Hepatocyte (in vitro differentiated cells): ENCODE data around the gene CNTNAP2. TPM values are rescaled to one million over a fixed set of nuclear protein-coding genes. Genes with fewer than 3 reads are reported as not detected.
A peak's percentile ranks its signal among the peaks of the same experiment; 100 is the strongest.
"Not testable (repeated sequence)": the region's sequence is repeated elsewhere in the genome, so short reads cannot be mapped to it uniquely, and the experiment has no call there.

Experiments
- DNase-seq: peaks from one replicate; pipeline ENCODE4 v3.0.0-alpha.2; 2016; ENCODE audit warnings: low spot score
- H2AFZ ChIP-seq: fragments of 200-600 bp; sonication (generic); 2 replicates; pipeline ENCODE4 v1.6.0; 2016; ENCODE audit warnings: antibody characterized with exemption, mild to moderate bottlenecking
- H3K27ac ChIP-seq: fragments of 200-600 bp; sonication (generic); 2 replicates; pipeline ENCODE4 v1.5.1; 2016; ENCODE audit warnings: mild to moderate bottlenecking
- H3K27me3 ChIP-seq: fragments of 200-600 bp; sonication (generic); 2 replicates; pipeline ENCODE4 v1.6.1; 2016
- H3K36me3 ChIP-seq: fragments of 200-600 bp; sonication (generic); replicated peaks from 2 replicates; pipeline ENCODE4 v1.5.1; 2016; ENCODE audit warnings: low read depth; ENCODE audit not compliant: insufficient read depth
- H3K4me1 ChIP-seq: fragments of 200-600 bp; sonication (generic); 2 replicates; pipeline ENCODE4 v1.5.1; 2016; ENCODE audit warnings: mild to moderate bottlenecking, moderate library complexity; ENCODE audit not compliant: insufficient read depth
- H3K4me2 ChIP-seq: fragments of 200-600 bp; sonication (generic); 2 replicates; pipeline ENCODE4 v1.6.0; 2016
- H3K4me3 ChIP-seq: fragments of 200-600 bp; sonication (generic); 2 replicates; pipeline ENCODE4 v1.5.1; 2016; ENCODE audit warnings: mild to moderate bottlenecking
- H3K79me2 ChIP-seq: fragments of 200-600 bp; sonication (generic); 2 replicates; pipeline ENCODE4 v1.6.0; 2017; ENCODE audit warnings: mild to moderate bottlenecking
- H3K9me2 ChIP-seq: fragments of 200-600 bp; sonication (generic); replicated peaks from 2 replicates; pipeline ENCODE4 v1.6.0; 2017; ENCODE audit warnings: mild to moderate bottlenecking; ENCODE audit not compliant: insufficient read depth
- H3K9me3 ChIP-seq: fragments of 200-600 bp; sonication (generic); 2 replicates; pipeline ENCODE4 v1.5.1; 2016; ENCODE audit warnings: low read depth, mild to moderate bottlenecking
- H4K20me1 ChIP-seq: fragments of 200-600 bp; sonication (generic); 2 replicates; pipeline ENCODE4 v1.6.0; 2016; ENCODE audit warnings: mild to moderate bottlenecking; ENCODE audit not compliant: insufficient read depth, poor library complexity, severe bottlenecking
- EZH2 ChIP-seq: fragments of 200-600 bp; sonication (generic); IDR thresholded peaks from 2 replicates; pipeline ENCODE4 v1.6.1; 2016; ENCODE audit warnings: antibody characterized with exemption, mild to moderate bottlenecking, borderline replicate concordance
- EZH2phosphoT487 ChIP-seq: fragments of 200-600 bp; sonication (generic); IDR thresholded peaks from one replicate; pipeline ENCODE4 v1.6.1; 2018; ENCODE audit warnings: antibody characterized with exemption, mild to moderate bottlenecking, low read depth, moderate library complexity; ENCODE audit not compliant: unreplicated experiment, severe bottlenecking
- WGBS: methylation state at CpG from one replicate; pipeline ENCODE4 v1.1.6; 2016; ENCODE audit warnings: low lambda C conversion rate; ENCODE audit errors: missing lambda C conversion rate; 5-methylcytosine and 5-hydroxymethylcytosine counted together
- polyA plus RNA-seq: library from polyadenylated mRNA; unstranded; fragments of >200 nt; fragmentation: Nextera tagmentation; extraction: Ambion mirVana; gene quantifications from 2 replicates; pipeline ENCODE4 v1.2.1, GENCODE V29; 2016
- total RNA-seq: library from RNA; depleted of rRNA; stranded (reverse); fragments of >200 nt; gene quantifications from 2 replicates; pipeline ENCODE4 v1.2.3, GENCODE V29; 2014
- TF ChIP-seq, protein P1 (sequence below): fragments of 200-600 bp; sonication (generic); IDR thresholded peaks from 2 replicates; pipeline ENCODE4 v1.5.1; 2016; ENCODE audit warnings: antibody characterized with exemption, mild to moderate bottlenecking; ENCODE audit not compliant: poor library complexity

Gene CNTNAP2
- total and polyA plus RNA-seq, 2 experiments from 2014 or later = 7.5 to 14.7 TPM

GRCh38 chr7:148458263-148458662 lies 2341.7 kb downstream of the CNTNAP2 start:
- H4K20me1 ChIP-seq = no peaks in the 10 kb centered on the region
- no peaks in the 10 kb centered on the region for H3K9me3 ChIP-seq
- no peak for DNase-seq
- no peaks in the 10 kb centered on the region for H3K36me3 ChIP-seq
- no peaks in the 10 kb centered on the region for H3K27me3 ChIP-seq
- H3K9me2 ChIP-seq = no peaks in the 10 kb centered on the region
- no peak overlapping the region for H3K27ac ChIP-seq
- H3K4me2 ChIP-seq = no peak overlapping the region
- peaks cover 11% of the 10 kb centered on the region for H3K4me1 ChIP-seq
- no peak overlapping the region for H3K4me3 ChIP-seq
- H2AFZ ChIP-seq = no peak overlapping the region
- H3K79me2 ChIP-seq = no peaks in the 10 kb centered on the region
- no peak for TF ChIP-seq EZH2phosphoT487
- TF ChIP-seq, protein P1, sequence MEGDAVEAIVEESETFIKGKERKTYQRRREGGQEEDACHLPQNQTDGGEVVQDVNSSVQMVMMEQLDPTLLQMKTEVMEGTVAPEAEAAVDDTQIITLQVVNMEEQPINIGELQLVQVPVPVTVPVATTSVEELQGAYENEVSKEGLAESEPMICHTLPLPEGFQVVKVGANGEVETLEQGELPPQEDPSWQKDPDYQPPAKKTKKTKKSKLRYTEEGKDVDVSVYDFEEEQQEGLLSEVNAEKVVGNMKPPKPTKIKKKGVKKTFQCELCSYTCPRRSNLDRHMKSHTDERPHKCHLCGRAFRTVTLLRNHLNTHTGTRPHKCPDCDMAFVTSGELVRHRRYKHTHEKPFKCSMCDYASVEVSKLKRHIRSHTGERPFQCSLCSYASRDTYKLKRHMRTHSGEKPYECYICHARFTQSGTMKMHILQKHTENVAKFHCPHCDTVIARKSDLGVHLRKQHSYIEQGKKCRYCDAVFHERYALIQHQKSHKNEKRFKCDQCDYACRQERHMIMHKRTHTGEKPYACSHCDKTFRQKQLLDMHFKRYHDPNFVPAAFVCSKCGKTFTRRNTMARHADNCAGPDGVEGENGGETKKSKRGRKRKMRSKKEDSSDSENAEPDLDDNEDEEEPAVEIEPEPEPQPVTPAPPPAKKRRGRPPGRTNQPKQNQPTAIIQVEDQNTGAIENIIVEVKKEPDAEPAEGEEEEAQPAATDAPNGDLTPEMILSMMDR = peak; percentile 9

DNA sequence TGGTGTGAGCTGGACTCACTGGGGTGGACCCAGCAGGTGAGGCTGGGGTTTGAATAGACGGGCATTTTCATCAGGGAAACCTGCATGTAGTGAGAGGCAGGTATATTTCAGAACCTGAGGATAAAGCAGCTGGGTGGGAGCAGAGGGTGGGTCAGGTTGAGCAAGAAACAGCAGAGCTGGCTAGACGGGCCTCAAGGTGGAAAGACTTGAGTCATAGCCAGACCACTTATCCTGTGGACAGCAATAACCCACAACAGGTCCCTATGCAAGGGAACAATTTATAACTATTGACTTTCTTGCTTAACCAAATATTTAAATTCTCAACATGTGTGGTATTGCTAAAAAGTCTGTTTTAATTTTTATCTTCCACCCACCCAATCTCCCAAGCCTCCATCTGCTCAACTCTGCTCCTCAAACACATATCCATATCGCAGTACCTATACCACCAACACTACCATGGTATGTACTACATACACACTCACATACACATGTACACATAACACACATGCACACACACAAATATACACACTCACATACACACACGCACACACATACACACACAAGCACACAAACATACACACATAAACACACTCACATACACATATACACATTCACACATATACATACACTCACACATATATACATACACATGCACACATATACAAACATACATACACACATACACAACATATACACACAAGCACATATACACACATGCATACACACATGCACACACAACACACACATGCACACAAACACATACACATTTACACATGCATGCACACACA lies 2345.0 kb downstream of the CNTNAP2 start:
- Histone ChIP-seq H3K4me1 (peaks cover 11% of the 10 kb centered on the region), H3K36me3 (no peaks in the 10 kb centered on the region), H3K4me2 (no peak overlapping the region), H3K9me3 (no peaks in the 10 kb centered on the region), H3K4me3 (no peak overlapping the region), H2AFZ (no peak overlapping the region), H3K79me2 (no peaks in the 10 kb centered on the region), H3K27ac (peak overlapping the region; percentile 56), H4K20me1 (no peaks in the 10 kb centered on the region), H3K27me3 (no peaks in the 10 kb centered on the region), H3K9me2 (no peaks in the 10 kb centered on the region)
- TF ChIP-seq EZH2phosphoT487 = no peak
- no peak for TF ChIP-seq EZH2
- TF ChIP-seq, protein P1 = no peak
- peak; percentile 28 for DNase-seq
- WGBS = 70% methylated on average over 4 of the region's 4 CpGs

GRCh38 chr7:148462774-148463173 lies 2346.2 kb downstream of the CNTNAP2 start:
- peak; percentile 31 for DNase-seq
- peaks cover 11% of the 10 kb centered on the region for H3K4me1 ChIP-seq
- not testable (repeated sequence) for H4K20me1 ChIP-seq, H3K36me3 ChIP-seq, H3K79me2 ChIP-seq, H2AFZ ChIP-seq, H3K27me3 ChIP-seq, H3K9me2 ChIP-seq, H3K4me2 ChIP-seq, H3K4me3 ChIP-seq, H3K9me3 ChIP-seq
- H3K27ac ChIP-seq = peak overlapping the region; percentile 30
- 53% methylated on average over 9 of the region's 9 CpGs for WGBS

DNA sequence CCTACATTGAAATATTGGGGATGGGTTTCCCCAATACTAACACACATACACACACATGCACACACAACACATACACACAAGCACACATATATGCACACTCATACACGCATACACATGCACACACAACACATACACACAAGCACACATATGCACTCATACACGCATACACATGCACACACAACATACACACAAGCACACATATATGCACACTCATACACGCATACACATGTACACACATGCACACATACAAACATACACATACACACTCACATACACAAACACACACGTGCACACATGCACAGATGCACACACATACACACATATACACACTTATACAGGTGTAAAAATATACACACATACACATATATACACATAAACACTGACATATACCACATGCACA lies 2346.6 kb downstream of the CNTNAP2 start:
- TF ChIP-seq EZH2phosphoT487 (no peak), EZH2 (no peak)
- TF ChIP-seq, protein P1 = no peak
- Histone ChIP-seq H4K20me1 (no peaks in the 10 kb centered on the region), H3K27me3 (no peaks in the 10 kb centered on the region), H3K27ac (peak overlapping the region; percentile 30), H2AFZ (no peak overlapping the region), H3K9me3 (no peaks in the 10 kb centered on the region), H3K4me3 (no peak overlapping the region), H3K36me3 (no peaks in the 10 kb centered on the region), H3K4me2 (no peak overlapping the region), H3K4me1 (peaks cover 11% of the 10 kb centered on the region), H3K79me2 (no peaks in the 10 kb centered on the region), H3K9me2 (no peaks in the 10 kb centered on the region)
- DNase-seq = no peak
- 96% methylated on average over 4 of the region's 4 CpGs for WGBS
